Breast epithelium (tissue), 3 donors: ENCODE results near the gene AMY2B.

Experiments used
- CTCF ChIP-seq, 3 donors: fragments of 450-650 bp; IDR thresholded peaks; one replicate each; pipeline ENCODE4 v1.5.1; 2016 to 2017; ENCODE audit warnings: antibody characterized with exemption in 3 of 3, mild to moderate bottlenecking in 3 of 3, moderate library complexity in 3 of 3
- POLR2A ChIP-seq: fragments of 450-650 bp; IDR thresholded peaks from one replicate; pipeline ENCODE4 v1.6.1; 2016; ENCODE audit warnings: antibody characterized with exemption, mild to moderate bottlenecking, moderate library complexity
- POLR2AphosphoS5 ChIP-seq, 3 donors: sonication (generic); formaldehyde crosslinking; IDR thresholded peaks; one replicate each; pipeline ENCODE4 v1.6.1; 2017; ENCODE audit warnings: antibody characterized with exemption in 3 of 3

- no peak for TF ChIP-seq POLR2A
- no peak for TF ChIP-seq CTCF (IDR thresholded peaks at IDR 0.05)
- TF ChIP-seq POLR2AphosphoS5 (IDR thresholded peaks at IDR 0.05): no peak
Measured at GRCh38 chr1:103529746-103530145, 41.6 kb upstream of the AMY2B start.
